NCI-H1436 (cell line): ENCODE measurements around the gene OBSCN.
A peak's percentile ranks its signal among the peaks of the same experiment; 100 is the strongest.

ENCODE experiments used
- DNase-seq: peaks from one replicate; lab custom pipeline; 2025; lab: John Stamatoyannopoulos, UW

OBSCN gene

DNA sequence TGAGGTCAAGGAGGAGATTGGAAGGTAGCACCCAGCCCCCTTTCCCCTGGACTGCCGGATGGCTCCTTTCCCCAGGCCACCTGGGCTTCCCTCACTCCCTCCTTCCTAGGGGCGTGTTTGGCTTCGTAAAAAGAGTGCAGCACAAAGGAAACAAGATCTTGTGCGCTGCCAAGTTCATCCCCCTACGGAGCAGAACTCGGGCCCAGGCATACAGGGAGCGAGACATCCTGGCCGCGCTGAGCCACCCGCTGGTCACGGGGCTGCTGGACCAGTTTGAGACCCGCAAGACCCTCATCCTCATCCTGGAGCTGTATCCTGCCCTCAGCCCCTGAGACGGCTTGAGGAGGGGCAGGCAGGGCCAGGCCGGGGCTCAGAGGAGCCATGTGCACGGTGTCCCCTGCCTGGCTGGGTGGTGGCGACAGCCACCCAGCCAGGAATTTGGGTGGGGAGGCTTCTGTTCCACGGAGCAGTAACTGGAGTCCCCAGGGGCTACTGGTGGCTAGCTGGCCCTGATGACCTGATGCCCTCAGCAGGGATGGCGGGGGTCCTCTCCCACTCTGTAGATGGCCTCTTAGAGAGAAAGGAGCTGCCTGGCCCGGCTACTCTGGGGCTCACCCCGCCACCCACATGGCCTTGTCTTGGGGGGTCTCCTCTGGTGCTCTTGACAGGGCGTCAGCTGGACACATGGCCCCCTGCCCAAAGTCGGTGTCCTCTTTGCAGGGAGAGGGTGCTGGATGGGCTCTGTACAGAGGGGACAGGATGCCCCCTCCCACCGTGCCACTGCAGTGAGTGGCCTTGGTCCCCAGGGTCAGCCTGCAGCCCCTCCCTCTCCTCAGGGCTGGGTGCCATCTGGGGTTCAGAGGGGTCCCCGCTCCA is 159.3 kb downstream of the OBSCN start:
- DNase-seq: no peak

DNA sequence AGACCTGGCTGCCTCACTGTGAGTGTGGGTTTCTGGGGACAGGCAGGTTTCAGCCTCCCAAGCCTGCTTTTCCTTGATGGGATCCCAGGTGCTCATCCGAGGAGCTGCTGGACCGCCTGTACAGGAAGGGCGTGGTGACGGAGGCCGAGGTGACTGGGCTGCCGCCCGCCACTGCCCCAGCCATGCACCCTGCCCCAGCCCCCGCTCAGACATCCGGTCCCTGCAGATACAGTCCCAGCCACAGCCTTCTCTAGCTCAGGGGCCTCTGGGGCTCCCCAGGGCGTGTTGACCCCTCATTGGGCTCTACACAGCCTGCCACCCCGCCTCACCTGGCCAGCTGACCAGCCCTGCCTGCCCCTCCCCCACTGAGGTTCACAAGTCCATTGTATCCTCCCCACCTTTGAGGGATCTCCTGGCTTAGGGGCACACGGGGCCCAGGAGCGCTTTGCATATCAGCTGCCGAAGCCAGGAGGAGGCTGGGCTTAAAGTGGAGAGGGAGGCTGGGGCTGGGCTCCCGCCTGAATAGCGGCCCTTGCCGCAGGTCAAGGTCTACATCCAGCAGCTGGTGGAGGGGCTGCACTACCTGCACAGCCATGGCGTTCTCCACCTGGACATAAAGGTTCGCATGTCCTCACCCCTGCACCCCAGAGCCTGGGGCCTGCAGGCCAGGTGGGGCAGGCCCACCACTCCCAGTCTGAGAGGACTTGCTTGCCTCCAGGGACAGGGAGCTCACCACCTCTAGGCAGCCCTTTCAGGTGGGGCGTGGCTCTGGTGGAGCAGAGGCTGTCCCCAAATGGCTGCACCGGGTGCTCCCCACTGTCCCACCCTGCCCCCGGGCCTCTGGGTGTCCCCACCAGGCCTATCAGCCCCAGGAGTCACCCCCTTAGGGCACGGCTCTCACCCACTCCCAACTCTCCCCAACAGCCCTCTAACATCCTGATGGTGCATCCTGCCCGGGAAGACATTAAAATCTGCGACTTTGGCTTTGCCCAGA is 160.3 kb downstream of the OBSCN start:
- no peak for DNase-seq

DNA sequence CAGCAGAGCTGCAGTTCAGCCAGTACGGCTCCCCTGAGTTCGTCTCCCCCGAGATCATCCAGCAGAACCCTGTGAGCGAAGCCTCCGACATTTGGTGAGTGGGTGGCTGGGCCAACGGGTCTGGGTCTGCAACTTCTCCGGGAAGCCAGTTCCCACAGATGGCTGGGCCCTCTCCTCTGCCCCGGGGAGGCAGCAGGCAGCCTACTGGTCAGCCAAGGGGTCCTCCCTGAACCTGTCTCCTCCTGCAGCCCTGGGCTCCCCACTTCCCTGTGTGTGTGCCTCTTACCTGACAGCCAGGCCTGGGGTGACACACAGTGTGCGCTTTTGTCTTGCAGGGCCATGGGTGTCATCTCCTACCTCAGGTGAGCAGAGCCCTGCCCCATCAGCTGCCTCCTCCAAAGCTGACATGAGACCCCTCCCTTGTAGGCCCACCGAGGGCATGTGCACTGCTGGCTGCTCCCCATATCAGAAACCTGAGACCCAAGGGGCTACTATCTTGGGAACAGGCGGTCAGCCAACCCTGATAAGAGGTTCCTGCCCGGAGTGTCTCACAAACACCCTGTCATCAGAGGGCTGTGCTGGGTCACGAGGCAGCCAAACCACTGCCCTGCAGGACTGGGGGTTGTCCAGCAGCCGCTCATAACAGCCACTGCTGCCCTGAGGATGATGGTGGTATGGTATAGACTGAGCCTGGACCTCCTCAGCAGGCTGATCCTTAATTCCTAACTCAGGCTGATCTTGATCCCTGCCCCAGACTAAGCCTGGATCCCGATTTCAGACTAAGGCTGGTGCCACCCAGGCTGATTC is 161.2 kb downstream of the OBSCN start:
- DNase-seq: no peak

DNA sequence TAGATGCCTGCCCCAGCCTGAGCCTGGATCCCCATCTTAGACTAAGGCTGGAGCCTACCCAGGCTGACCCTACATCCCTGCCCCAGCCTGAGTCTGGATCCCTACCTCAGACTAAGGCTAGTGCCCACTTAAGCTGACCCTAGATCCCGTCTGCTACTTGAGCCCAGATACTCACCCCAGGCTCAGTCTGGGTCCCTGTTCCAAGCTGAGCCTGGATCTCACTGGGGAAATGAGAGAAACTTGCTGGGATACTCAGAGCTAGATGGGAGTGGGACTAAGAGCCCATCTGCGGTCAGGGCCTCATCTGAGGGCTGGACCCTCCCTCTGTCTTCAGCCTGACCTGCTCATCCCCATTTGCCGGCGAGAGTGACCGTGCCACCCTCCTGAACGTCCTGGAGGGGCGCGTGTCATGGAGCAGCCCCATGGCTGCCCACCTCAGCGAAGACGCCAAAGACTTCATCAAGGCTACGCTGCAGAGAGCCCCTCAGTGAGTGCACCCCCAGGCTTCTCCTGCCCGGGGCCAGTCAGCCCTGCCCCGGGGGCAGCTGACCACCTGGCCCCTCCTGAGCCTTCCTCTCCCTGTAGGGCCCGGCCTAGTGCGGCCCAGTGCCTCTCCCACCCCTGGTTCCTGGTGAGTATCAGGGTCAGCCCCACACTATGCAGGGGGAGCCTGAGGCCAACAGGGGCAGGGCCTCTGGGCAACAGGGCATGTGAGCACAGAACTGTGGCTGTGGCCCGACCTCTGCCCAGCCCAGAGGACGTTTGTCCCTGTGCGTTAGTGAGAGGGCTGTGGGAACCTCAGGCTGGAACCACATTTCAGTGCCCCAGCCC is 162.0 kb downstream of the OBSCN start:
- DNase-seq: no peak

DNA sequence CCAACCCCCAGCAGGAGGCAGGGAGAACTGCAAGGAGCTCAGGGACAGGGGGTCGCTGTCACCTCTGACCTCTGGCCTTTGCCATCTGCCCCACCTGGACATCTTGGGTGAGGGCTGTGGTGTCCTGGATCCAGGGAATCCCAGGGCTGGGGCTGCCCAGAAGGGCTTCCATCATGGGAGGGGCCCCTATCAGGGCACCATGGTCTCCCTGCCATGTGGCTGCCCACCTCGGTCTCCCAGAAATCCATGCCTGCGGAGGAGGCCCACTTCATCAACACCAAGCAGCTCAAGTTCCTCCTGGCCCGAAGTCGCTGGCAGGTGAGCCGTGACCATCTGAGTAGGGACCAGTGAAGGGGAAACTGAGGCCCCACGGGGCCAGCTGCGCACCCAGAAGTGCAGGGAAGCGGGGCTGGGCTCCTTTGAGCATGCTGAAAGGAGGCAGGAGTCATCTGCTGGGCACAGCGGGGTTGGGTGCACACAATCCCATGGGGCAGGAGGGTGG is 162.6 kb downstream of the OBSCN start:
- no peak for DNase-seq

DNA sequence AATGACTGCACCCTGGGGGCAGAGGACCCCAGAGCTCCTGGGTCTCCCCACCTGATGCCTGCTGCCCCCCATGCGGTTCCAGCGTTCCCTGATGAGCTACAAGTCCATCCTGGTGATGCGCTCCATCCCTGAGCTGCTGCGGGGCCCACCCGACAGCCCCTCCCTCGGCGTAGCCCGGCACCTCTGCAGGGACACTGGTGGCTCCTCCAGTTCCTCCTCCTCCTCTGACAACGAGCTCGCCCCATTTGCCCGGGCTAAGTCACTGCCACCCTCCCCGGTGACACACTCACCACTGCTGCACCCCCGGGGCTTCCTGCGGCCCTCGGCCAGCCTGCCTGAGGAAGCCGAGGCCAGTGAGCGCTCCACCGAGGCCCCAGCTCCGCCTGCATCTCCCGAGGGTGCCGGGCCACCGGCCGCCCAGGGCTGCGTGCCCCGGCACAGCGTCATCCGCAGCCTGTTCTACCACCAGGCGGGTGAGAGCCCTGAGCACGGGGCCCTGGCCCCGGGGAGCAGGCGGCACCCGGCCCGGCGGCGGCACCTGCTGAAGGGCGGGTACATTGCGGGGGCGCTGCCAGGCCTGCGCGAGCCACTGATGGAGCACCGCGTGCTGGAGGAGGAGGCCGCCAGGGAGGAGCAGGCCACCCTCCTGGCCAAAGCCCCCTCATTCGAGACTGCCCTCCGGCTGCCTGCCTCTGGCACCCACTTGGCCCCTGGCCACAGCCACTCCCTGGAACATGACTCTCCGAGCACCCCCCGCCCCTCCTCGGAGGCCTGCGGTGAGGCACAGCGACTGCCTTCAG is 163.3 kb downstream of the OBSCN start:
- DNase-seq: peak; percentile 27

DNA sequence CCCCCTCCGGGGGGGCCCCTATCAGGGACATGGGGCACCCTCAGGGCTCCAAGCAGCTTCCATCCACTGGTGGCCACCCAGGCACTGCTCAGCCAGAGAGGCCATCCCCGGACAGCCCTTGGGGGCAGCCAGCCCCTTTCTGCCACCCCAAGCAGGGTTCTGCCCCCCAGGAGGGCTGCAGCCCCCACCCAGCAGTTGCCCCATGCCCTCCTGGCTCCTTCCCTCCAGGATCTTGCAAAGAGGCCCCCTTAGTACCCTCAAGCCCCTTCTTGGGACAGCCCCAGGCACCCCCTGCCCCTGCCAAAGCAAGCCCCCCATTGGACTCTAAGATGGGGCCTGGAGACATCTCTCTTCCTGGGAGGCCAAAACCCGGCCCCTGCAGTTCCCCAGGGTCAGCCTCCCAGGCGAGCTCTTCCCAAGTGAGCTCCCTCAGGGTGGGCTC is 163.9 kb downstream of the OBSCN start:
- DNase-seq: no peak

DNA sequence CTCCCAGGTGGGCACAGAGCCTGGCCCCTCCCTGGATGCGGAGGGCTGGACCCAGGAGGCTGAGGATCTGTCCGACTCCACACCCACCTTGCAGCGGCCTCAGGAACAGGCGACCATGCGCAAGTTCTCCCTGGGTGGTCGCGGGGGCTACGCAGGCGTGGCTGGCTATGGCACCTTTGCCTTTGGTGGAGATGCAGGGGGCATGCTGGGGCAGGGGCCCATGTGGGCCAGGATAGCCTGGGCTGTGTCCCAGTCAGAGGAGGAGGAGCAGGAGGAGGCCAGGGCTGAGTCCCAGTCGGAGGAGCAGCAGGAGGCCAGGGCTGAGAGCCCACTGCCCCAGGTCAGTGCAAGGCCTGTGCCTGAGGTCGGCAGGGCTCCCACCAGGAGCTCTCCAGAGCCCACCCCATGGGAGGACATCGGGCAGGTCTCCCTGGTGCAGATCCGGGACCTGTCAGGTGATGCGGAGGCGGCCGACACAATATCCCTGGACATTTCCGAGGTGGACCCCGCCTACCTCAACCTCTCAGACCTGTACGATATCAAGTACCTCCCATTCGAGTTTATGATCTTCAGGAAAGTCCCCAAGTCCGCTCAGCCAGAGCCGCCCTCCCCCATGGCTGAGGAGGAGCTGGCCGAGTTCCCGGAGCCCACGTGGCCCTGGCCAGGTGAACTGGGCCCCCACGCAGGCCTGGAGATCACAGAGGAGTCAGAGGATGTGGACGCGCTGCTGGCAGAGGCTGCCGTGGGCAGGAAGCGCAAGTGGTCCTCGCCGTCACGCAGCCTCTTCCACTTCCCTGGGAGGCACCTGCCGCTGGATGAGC is 164.5 kb downstream of the OBSCN start:
- no peak for DNase-seq

DNA sequence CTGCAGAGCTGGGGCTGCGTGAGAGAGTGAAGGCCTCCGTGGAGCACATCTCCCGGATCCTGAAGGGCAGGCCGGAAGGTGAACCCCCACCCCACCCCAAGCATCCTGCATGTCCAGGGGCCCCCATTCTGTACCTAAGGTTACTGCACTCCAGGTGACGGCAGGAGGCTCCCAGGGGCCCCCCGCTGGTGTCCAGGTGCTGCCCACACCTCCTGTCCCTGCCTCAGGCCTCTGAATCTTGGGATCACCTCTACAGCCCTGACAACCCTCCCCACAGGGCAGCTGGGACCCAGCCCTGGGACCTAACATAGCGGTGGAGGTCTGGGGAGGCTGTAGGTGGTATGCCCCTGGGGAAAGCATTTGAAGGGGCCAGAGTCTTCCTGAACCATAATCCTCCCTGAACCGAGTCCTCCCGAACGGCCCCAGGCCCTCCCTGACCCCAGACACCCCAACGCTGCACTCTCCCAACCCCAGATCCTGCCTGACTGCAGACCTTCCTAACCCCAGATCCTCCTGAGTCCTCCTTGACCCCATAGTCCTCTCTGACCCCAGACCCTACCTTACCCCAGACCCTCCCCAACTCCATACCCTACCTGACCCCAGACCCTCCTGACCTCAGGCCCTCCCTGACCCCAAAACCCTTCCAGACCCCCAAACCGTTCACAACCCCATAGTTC is 165.3 kb downstream of the OBSCN start:
- no peak for DNase-seq

DNA sequence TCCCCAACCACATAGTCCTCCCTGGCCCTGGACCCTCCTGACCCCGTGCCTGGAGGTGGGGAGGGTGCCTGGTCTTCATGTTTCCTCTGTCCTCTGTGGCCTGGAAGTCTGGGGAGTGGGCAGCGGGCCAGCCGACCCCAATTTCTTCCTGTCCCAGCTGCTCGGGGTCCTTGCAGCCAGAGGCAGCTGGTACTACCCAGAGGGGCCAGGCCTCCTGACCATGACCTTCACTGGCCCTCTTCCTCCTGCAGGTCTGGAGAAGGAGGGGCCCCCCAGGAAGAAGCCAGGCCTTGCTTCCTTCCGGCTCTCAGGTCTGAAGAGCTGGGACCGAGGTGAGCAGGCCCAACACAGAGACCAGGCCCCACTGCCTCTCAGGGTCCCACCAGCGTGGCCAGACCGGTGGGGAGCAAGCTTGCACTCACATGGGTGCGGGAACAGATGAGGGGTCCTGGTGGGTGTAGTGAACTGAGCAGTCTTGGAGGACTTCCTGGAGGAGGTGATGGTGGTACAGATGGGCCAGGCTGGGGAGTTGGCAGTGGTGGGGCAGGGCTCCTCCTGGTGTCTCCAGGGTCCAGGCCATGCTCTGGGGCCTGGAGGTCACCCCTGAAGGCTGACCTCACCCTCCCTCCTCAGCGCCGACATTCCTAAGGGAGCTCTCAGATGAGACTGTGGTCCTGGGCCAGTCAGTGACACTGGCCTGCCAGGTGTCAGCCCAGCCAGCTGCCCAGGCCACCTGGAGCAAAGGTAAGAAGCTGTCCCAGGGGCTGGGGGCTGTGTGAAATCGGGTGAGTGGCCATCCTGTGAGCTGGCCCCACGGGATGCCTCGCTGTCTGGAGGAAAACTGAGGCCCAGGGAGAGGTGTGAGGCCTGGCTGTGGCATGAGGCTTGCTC is 166.1 kb downstream of the OBSCN start:
- no peak for DNase-seq

DNA sequence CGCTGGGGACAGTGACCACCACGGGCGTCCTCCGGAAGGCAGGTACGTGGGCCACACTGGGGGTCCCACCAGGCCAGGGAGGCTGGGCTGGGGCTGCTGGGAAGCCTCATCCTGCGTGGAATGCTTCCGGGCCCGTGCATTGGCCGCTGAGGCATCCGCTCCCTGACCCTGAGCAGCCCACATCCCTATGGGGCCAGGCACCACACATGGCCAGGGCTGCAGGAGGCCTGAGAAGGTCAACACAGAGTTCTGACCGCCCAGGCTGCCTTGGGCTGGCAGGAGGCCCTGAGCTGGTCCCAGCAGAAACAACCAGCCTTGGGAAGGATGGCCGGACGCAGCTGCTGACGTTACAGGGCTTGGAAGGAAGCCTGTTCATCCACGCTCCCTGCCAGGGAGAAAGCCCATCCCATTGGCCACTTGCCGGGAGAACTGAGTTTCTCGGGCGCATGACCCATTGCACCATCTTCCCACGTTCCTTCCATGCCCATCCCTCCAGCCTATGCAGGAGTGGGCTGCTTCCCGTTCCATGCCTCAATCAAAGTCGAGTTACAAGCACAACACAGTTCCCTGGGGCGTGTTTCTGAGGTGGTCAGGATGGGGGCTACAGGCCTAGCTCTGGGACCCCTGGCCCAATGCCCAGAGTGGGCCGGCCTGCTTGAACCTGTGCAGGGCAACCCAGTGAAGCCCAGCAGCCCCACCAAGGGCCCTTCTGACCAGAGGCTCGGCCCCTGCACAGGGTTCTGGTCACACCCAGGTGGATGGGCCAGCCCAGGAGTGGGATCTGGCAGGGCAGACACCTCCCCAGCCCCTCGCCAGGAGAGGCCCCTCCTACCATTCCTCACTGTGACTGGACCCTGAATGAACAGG is 167.1 kb downstream of the OBSCN start:
- no peak for DNase-seq

DNA sequence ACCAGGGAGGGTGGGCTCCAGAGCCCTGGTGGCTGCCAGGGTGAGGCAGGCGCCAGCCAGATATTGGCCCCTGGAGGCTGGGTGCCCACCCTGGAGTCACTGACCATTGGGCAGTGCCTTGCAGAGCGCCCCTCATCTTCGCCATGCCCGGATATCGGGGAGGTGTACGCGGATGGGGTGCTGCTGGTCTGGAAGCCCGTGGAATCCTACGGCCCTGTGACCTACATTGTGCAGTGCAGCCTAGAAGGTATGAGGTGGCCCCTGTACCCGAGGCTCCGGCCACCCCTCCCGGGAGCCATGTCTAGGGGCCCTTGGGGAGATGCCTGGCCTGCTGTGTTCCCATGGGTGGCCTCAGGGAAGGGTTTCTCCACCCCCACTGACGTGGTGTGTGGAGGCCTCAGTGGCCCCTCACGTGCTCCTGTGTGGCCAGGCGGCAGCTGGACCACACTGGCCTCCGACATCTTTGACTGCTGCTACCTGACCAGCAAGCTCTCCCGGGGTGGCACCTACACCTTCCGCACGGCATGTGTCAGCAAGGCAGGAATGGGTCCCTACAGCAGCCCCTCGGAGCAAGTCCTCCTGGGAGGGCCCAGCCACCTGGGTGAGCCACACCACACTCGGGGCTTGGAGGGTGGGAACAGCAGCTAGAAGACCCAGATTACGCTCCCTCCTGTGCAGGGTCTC is 167.9 kb downstream of the OBSCN start:
- no peak for DNase-seq

DNA sequence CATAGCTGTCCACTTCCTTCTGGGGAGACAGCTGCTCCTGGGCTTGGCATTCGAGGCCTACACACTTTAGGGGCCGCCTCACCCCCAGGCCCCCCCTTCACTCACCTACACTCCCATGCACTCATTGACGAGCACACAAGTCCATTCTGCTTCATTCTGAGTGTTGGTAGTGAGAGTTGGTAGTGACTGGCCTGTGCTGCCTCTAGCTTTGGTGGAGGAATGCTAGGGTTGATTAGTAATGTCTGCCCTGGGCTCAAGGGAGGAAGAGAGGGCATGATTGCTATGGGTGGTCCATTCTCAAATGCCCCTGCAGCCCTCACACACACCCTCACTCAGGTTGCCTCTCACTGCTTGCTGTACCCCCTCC is 168.4 kb downstream of the OBSCN start:
- DNase-seq: no peak

DNA sequence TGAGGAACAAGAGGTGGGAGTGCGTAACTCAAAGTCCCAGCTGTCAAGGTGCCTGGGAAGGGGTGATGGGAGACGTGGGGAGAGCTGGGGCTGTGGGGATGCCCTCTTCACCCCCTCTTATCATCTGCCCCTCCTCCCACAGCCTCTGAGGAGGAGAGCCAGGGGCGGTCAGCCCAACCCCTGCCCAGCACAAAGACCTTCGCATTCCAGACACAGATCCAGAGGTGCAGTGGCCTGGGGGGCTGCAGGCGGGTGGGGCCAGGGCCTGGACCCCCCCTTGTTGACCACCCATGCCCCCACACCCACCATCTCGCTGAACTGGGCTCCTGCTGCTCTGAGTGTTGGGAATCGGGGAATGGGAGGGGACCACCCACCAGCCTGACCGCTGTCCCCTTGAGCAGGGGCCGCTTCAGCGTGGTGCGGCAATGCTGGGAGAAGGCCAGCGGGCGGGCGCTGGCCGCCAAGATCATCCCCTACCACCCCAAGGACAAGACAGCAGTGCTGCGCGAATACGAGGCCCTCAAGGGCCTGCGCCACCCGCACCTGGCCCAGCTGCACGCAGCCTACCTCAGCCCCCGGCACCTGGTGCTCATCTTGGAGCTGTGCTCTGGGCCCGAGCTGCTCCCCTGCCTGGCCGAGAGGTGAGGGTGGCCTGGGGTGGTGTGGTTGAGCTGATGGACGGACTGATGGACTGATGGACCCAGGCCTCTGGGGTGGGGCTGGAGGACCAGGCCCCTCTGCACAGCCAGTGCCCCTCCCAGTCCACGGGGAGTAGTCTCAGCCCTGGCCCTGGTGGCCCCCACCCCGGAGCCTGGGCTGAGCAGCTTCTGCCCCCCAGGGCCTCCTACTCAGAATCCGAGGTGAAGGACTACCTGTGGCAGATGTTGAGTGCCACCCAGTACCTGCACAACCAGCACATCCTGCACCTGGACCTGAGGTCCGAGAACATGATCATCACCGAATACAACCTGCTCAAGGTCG is 169.1 kb downstream of the OBSCN start:
- no peak for DNase-seq

DNA sequence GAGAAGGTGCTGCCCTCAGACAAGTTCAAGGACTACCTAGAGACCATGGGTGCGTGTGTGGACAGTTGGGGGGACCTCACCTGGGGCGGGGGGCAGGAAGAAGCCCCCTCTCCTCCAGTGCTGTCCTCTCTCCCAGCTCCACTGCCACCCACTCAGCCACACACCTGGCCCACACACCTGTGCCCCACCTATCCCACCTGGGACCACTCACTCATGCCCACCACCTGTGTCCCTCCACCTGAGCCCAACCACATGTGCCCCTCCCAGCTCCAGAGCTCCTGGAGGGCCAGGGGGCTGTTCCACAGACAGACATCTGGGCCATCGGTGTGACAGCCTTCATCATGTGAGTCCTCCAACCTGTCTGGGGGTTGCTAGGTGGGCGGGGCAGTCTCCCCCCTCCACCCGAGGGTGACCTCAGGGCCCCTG is 169.8 kb downstream of the OBSCN start:
- no peak for DNase-seq
